ENCODE results near the gene CTBP2. TPM values are rescaled to one million over a fixed set of nuclear protein-coding genes. Genes with fewer than 3 reads are reported as not detected.

Gene CTBP2
- total RNA-seq, result 100 to 1,000 TPM in 1 of 4 donors, 10 to 100 TPM in 3; 69.7 to 125 (median 84.7) TPM

DNA sequence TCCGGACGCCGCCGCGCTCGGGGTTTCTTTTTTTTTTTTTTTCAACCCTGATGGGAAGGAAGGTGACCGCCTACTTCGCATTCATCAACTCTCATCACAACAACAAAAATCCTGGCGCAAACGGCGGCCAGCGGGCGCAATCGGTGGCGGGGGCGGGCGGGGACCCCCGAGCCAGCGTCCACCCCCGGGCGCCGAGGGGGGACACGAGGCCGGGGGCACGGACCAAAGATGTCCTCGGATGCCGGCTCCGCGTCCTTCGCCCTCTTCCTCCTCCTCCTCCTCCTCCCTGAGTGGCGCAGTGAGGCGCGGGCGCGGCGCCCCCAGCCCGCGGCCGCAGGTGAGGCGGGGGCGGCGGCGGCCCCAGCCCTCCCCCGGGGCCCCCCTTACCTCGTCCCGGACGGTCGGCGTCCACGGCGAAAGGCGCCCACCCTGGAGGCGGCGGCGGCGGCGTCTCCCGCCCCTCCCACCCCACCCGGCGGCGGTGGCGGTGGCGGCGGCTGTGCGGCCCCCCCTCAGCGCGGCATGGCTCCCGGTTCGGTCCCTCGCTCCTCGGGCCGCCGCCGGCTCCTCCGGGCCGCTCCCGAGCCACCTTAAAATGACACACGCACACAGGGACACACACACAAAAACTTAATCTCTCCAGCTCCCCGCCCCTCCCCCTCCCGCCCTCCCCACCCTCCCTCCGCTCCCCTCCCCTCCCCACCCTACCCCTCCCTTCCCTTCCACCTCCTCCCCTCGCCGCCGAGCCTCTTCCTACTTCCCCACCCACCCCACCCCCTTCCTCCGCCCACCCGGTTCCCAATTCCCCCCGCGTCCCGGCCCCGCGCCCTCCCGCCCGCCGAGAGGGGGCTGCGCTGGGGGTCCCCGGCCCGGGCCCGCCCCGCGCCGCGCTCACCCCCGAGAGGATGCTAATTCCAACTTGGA, at the start of gene CTBP2:
CTBP2 (minus strand) TSS at position 632 of the 924 bp plus-strand sequence.
- Histone ChIP-seq H3K4me3 (peak within 1 kb of the TSS; percentile 92 to 99 (median 94)), H3K27ac (replicated peaks in 1 of 4) (peak within 1 kb of the TSS; percentile 95 to 99 (median 98)), H3K9me3 (no peaks in the 10 kb centered on the region), H3K4me1 (peaks cover 37 to 43% (median 41%) of the 10 kb centered on the region in 4 donors), H3K27me3 (no peaks in the 10 kb centered on the region), H3K36me3 (no peaks in the 10 kb centered on the region)
- intact Hi-C loops (cut with DNase I), result loop anchor here (5.0 to 10.0 kb wide), 4 partner anchors 98 to 245 kb away; no protein-coding TSS in a partner anchor
- TF ChIP-seq POLR2A (IDR thresholded peaks at IDR 0.05; ENCODE audit: low read depth), result no peak
- TF ChIP-seq EP300 (IDR thresholded peaks at IDR 0.05), result no peak
- TF ChIP-seq POLR2AphosphoS5 (IDR thresholded peaks at IDR 0.05), result no peak
- 0% methylated on average over 19 of the region's 103 CpGs for WGBS
- DNase-seq (ENCODE audit: extremely low spot score), result no peak

DNA sequence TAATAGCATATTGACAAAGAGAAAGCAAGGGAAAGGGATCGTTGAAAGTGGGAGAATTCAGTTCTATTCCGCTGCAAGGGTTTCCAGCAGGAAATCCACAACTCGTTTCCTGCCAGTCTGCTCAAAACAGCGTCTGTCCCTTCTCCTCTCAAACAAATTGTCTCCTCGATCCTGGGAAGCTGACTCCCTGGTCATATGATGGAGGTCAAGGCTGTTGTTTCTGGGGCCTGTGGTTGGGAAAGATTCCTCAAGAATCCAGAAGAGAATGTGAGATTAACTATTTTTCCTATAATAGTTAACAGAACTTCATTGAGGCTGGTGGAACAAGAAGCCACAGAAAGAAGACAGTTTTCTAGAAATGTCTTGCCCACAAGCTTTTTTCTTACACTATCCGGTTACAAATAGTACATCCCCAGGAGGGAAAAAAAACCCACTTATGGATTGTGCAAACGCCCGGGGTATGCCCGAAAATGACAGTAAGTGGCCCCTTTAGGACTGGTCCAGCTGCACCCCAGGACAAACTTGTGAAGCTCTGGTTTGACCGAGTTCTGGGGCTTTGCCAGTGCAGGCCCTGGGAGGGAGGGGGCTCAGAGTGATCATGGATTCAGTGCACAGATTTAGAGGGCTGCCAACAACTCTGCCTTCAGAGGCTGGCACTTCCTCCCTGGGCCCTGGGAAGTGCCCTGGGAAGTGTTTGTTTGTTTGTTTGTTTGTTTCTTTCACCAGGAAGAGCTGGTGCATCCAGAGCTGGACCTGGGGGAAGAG, 49.4 kb upstream of the CTBP2 start:
- no peak overlapping the region for H3K27ac ChIP-seq (replicated peaks in 1 of 4)
- TF ChIP-seq, protein P1, sequence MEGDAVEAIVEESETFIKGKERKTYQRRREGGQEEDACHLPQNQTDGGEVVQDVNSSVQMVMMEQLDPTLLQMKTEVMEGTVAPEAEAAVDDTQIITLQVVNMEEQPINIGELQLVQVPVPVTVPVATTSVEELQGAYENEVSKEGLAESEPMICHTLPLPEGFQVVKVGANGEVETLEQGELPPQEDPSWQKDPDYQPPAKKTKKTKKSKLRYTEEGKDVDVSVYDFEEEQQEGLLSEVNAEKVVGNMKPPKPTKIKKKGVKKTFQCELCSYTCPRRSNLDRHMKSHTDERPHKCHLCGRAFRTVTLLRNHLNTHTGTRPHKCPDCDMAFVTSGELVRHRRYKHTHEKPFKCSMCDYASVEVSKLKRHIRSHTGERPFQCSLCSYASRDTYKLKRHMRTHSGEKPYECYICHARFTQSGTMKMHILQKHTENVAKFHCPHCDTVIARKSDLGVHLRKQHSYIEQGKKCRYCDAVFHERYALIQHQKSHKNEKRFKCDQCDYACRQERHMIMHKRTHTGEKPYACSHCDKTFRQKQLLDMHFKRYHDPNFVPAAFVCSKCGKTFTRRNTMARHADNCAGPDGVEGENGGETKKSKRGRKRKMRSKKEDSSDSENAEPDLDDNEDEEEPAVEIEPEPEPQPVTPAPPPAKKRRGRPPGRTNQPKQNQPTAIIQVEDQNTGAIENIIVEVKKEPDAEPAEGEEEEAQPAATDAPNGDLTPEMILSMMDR (IDR thresholded peaks at IDR 0.05), result no peak
- no peak for TF ChIP-seq POLR2A (IDR thresholded peaks at IDR 0.05; ENCODE audit: low read depth)
- no peak for TF ChIP-seq POLR2AphosphoS5 (IDR thresholded peaks at IDR 0.05)
- TF ChIP-seq EP300 (IDR thresholded peaks at IDR 0.05), result no peak
- intact Hi-C loops (cut with DNase I), result no loop called here
- no peak overlapping the region for H3K4me3 ChIP-seq
- no peaks in the 10 kb centered on the region for H3K36me3 ChIP-seq
- no peak for DNase-seq (ENCODE audit: extremely low spot score)
- no peaks in the 10 kb centered on the region for H3K27me3 ChIP-seq
- no peaks in the 10 kb centered on the region for H3K4me1 ChIP-seq
- WGBS, result 70% methylated on average over 10 of the region's 10 CpGs
- H3K9me3 ChIP-seq, result no peaks in the 10 kb centered on the region

DNA sequence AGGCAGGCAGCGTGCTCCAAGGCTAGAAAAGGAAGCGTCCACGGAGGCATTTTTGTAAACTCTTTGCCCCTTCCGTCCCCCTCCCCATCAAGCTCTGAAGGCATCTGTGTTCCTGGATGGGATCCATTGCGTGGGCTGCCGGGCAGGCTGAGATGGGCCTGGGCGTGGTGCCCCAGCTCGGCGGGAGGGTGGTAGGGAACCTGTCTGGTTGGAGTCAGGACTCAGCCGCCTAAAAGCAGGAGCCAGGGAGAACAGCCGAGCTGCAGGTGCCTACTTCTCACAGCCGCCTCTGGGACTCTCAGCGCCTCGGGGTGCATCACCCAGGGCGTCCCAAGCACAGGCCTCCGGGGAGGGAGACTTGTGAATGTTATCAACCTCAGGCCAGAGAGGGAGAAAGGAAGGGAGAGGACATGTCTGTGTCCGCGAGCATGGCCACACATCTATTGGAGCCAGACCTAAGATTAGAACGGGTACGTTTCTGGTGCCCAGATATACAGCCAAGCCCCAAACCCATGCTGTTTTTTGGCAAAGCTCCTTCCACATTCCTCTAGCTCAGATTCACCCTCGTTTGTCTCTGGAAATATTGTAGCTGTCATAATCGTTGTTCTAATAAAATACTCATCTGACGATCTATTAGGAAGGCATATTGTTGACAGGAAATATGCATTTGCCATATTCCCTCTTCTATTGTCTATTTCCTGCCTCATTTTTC, 48.6 kb upstream of the CTBP2 start:
- no peak overlapping the region for H3K27ac ChIP-seq (replicated peaks in 1 of 4)
- H3K36me3 ChIP-seq, result no peaks in the 10 kb centered on the region
- H3K4me1 ChIP-seq, result no peaks in the 10 kb centered on the region
- H3K27me3 ChIP-seq, result no peaks in the 10 kb centered on the region
- WGBS, result 65% methylated on average over 10 of the region's 23 CpGs
- no peak overlapping the region for H3K4me3 ChIP-seq
- no peak for TF ChIP-seq EP300 (IDR thresholded peaks at IDR 0.05)
- TF ChIP-seq, protein P1 (IDR thresholded peaks at IDR 0.05), result no peak
- TF ChIP-seq POLR2AphosphoS5 (IDR thresholded peaks at IDR 0.05), result no peak
- no peak for DNase-seq (ENCODE audit: extremely low spot score)
- intact Hi-C loops (cut with DNase I), result no loop called here
- no peaks in the 10 kb centered on the region for H3K9me3 ChIP-seq

DNA sequence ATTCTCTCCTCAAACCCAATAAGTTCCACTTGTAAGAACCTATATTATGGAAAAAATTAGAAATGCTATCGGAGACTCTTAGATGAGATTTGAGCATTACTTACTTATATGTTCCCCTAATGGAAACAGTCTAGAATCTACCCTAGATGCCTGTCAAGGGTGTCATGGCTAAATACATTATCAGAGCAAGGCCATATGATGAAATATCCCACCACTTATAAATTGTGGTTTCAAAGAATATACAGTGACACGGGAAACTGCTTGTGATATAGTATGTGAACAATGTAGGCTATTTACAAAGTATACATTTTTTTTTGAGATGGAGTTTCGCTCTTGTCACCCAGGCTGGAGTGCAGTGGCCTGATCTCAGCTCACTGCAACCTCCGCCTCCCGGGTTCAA, 46.3 kb upstream of the CTBP2 start:
- Histone ChIP-seq H3K27ac (replicated peaks in 1 of 4) (no peak overlapping the region), H3K27me3 (no peaks in the 10 kb centered on the region), H3K36me3 (no peaks in the 10 kb centered on the region), H3K4me3 (no peak overlapping the region), H3K4me1 (no peaks in the 10 kb centered on the region), H3K9me3 (no peaks in the 10 kb centered on the region)
- intact Hi-C loops (cut with DNase I), result no loop called here
- TF ChIP-seq POLR2A (IDR thresholded peaks at IDR 0.05; ENCODE audit: low read depth) (no peak), EP300 (IDR thresholded peaks at IDR 0.05) (no peak), POLR2AphosphoS5 (IDR thresholded peaks at IDR 0.05) (no peak)
- TF ChIP-seq, protein P1 (IDR thresholded peaks at IDR 0.05), result no peak
- whole genome bisulfite sequencing, result 97% methylated on average over 5 of the region's 5 CpGs
- DNase-seq (ENCODE audit: extremely low spot score), result no peak
